OCI-LY7 (cell line): ENCODE measurements around the gene DCAF5.

Experiments
- CTCF ChIP-seq: fragments of 200-600 bp; sonication (generic); conservative IDR thresholded peaks from 2 replicates; pipeline ENCODE4 v1.5.1; 2014; ENCODE audit warnings: mild to moderate bottlenecking, antibody characterized with exemption, low read length, moderate library complexity, mixed read lengths
- EZH2phosphoT487 ChIP-seq: fragments of 200-600 bp; sonication (generic); IDR thresholded peaks from 2 replicates; pipeline ENCODE4 v1.6.1; 2018; ENCODE audit warnings: low read depth, borderline replicate concordance, mild to moderate bottlenecking, mixed run types, antibody characterized with exemption, low read length, moderate library complexity, mixed read lengths

DNA sequence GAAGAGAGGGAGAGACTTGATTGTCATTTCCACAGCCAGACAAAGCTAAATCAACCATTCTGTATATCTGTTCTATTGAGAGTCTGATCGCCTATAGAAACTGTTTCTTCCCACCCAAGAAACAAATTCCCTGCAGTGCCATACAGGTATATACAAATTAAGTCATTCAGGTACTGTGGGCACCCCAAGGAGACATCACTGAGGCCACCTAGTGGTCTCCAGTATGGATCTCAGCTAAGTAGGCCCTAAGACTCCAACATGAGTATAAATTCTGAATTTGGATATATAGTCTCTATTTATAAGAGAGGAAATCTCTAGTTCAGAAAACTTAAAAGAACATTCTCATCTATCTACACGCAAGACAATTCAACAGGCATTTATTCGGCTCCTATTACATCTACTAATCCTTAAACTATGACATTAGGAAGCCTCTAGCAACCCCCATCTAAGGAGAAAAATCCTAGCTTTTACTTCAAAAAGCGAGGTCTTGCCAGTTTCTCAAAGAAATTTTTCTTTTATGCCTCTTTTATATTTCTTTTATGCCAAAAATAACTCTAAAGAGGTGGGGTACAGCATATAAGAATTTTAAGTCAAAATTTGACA is 62.6 kb downstream of the DCAF5 start:
- TF ChIP-seq CTCF: peak; percentile 82
- no peak for TF ChIP-seq EZH2phosphoT487
